HepG2 (cell line): ENCODE results near the gene PRXL2B. TPM values are rescaled to one million over a fixed set of nuclear protein-coding genes. Genes with fewer than 3 reads are reported as not detected.
"Not testable (repeated sequence)": the region's sequence is repeated elsewhere in the genome, so short reads cannot be mapped to it uniquely, and the experiment has no call there.

ENCODE experiments used
- ATAC-seq: fragments of 200-7000 bp; cut with Tn5 transposase; 3 replicates; pipeline ENCODE4 v1.9.1; 2020; ENCODE audit warnings: mild to moderate bottlenecking, moderate library complexity
- BruUV-seq: library from RNA; stranded (reverse); fragments of 400-500 nt; replicated peaks from 2 replicates; lab custom pipeline; 2021; lab: Mats Ljungman, UMichigan
- CTCF ChIA-PET: fragments of 300-600 bp; formaldehyde crosslinking; extraction: SDS; loops from one replicate; lab custom pipeline; 2021; ENCODE audit warnings: low total read pairs, inconsistent platforms, low intra/inter-chr PET ratio; lab: Yijun Ruan, JAX
- POLR2A ChIA-PET: fragments of 350-600 bp; sonication (Branson Sonifier 250); formaldehyde crosslinking; loops from one replicate; lab custom pipeline; 2020; ENCODE audit warnings: antibody characterized with exemption, inconsistent platforms; lab: Yijun Ruan, JAX
- DNase-seq: peaks from one replicate; pipeline ENCODE4 v3.0.0-alpha.2; 2015; ENCODE audit warnings: low spot score
- FAIRE-seq: peaks from 3 replicates; lab custom pipeline; 2011; peaks lifted over from hg19 to GRCh38; lab: Jason Lieb, UNC
- H2AFZ ChIP-seq: one replicate; pipeline ENCODE4 v1.6.1; 2011; ENCODE audit warnings: low read length, inconsistent platforms
- H3K27ac ChIP-seq: fragments of 300-600 bp; 3 replicates; pipeline ENCODE4 v1.8.0; 2011; ENCODE audit warnings: mixed run types, mild to moderate bottlenecking, mixed read lengths, low read length, inconsistent platforms; ENCODE audit not compliant: insufficient read depth; ENCODE audit errors: extremely low read length
- H3K27me3 ChIP-seq, 2 experiments: fragments of 200-600 bp in 1 of 2; 2 replicates in 1 of 2; 3 replicates in 1 of 2; pipeline versions ENCODE4 v1.6.0 to v1.8.0; 2011; ENCODE audit warnings: low read length in 2 of 2, mild to moderate bottlenecking in 2 of 2, moderate library complexity in 2 of 2, inconsistent platforms in 1 of 2; ENCODE audit not compliant: insufficient read depth in 2 of 2, control insufficient read depth in 1 of 2
- H3K36me3 ChIP-seq, 2 experiments: fragments of 200-600 bp in 1 of 2; replicated peaks in 1 of 2; 2 replicates in 1 of 2; 3 replicates in 1 of 2; pipeline versions ENCODE4 v1.5.1 to v1.8.0; 2011; ENCODE audit warnings: low read length in 2 of 2, inconsistent platforms in 1 of 2; ENCODE audit not compliant: insufficient read depth in 2 of 2, control insufficient read depth in 1 of 2
- H3K4me1 ChIP-seq: 2 replicates; pipeline ENCODE4 v1.5.1; 2012; ENCODE audit warnings: low read length, inconsistent platforms; ENCODE audit not compliant: insufficient read depth
- H3K4me2 ChIP-seq: 2 replicates; pipeline ENCODE4 v1.6.0; 2011; ENCODE audit warnings: low read depth, low read length, inconsistent platforms
- H3K4me3 ChIP-seq, 3 experiments: fragments of 200-600 bp in 1 of 3; sonication (generic), shearing (Covaris generic) in 1 of 3; replicated peaks in 1 of 3; 2 replicates each; pipeline ENCODE4 v1.5.1; 2011 to 2016; ENCODE audit warnings: low read length in 3 of 3, inconsistent platforms in 2 of 3, low read depth in 2 of 3, mild to moderate bottlenecking in 2 of 3, control low read depth in 1 of 3, mixed read lengths in 1 of 3; ENCODE audit not compliant: insufficient read depth in 1 of 3
- H3K79me2 ChIP-seq: one replicate; pipeline ENCODE4 v1.6.1; 2011; ENCODE audit warnings: low read length, inconsistent platforms; ENCODE audit not compliant: insufficient read depth
- H3K9ac ChIP-seq: 2 replicates; pipeline ENCODE4 v1.6.0; 2011; ENCODE audit warnings: mild to moderate bottlenecking, low read depth, low read length, inconsistent platforms; ENCODE audit not compliant: insufficient read depth
- H3K9me3 ChIP-seq: 2 replicates; pipeline ENCODE4 v1.5.1; 2012; ENCODE audit warnings: mild to moderate bottlenecking, low read length
- H4K20me1 ChIP-seq: 2 replicates; pipeline ENCODE4 v1.6.0; 2011; ENCODE audit warnings: inconsistent platforms, mild to moderate bottlenecking, low read length, moderate library complexity; ENCODE audit not compliant: insufficient read depth
- MATR3 ChIP-seq: sonication (generic); formaldehyde crosslinking; IDR thresholded peaks from 2 replicates; pipeline ENCODE4 v1.4.0; 2020; ENCODE audit warnings: missing genetic modification reagents
- MTF2 ChIP-seq: sonication (generic); formaldehyde crosslinking; IDR thresholded peaks from 2 replicates; pipeline ENCODE4 v1.5.0; 2020; ENCODE audit warnings: missing genetic modification reagents, borderline replicate concordance
- RFX1 ChIP-seq: fragments of 450-650 bp; IDR thresholded peaks from 2 replicates; pipeline ENCODE4 v1.6.1; 2017
- SAFB2 ChIP-seq: sonication (generic); formaldehyde crosslinking; IDR thresholded peaks from 2 replicates; pipeline ENCODE4 v1.5.1; 2020; ENCODE audit warnings: missing genetic modification reagents, low read depth, mild to moderate bottlenecking, borderline replicate concordance
- SSRP1 ChIP-seq: IDR thresholded peaks from 2 replicates; pipeline ENCODE4 v1.6.1; 2016; ENCODE audit warnings: control low read depth
- TBX2 ChIP-seq: sonication (generic); formaldehyde crosslinking; IDR thresholded peaks from 2 replicates; pipeline ENCODE4 v1.5.0; 2020; ENCODE audit warnings: missing genetic modification reagents, mild to moderate bottlenecking, borderline replicate concordance
- ZFP37 ChIP-seq: sonication (generic); formaldehyde crosslinking; IDR thresholded peaks from 2 replicates; pipeline ENCODE4 v1.4.0; 2020; ENCODE audit warnings: missing genetic modification reagents, borderline replicate concordance
- ZNF44 ChIP-seq: sonication (generic); formaldehyde crosslinking; IDR thresholded peaks from 2 replicates; pipeline ENCODE4 v1.5.1; 2020; ENCODE audit warnings: mild to moderate bottlenecking, missing genetic modification reagents
- ZNF629 ChIP-seq: sonication (generic); formaldehyde crosslinking; conservative IDR thresholded peaks from 2 replicates; pipeline ENCODE4 v1.5.0; 2020; ENCODE audit warnings: missing genetic modification reagents
- WGBS: methylation state at CpG from one replicate; pipeline ENCODE4 v1.1.6; 2017; ENCODE audit warnings: low lambda C conversion rate; 5-methylcytosine and 5-hydroxymethylcytosine counted together
- in situ Hi-C: cut with HindIII; loops from 2 replicates; pipeline ENCODE4 v1.10.0; 2017; ENCODE audit warnings: low pct_unique_long_range_greater_than_20kb; ENCODE audit not compliant: extremely low pct_ligation_motif_present
- intact Hi-C: fragments of 100-400 bp; cut with micrococcal nuclease; formaldehyde crosslinking; loops from one replicate; pipeline ENCODE4 v1.10.0; 2022; ENCODE audit not compliant: unreplicated experiment
- polyA plus RNA-seq, 8 experiments: library from polyadenylated mRNA; depleted of rRNA in 3 of 8; stranded (reverse) in 7 of 8; unstranded in 1 of 8; fragments of >200 nt; fragmentation: Illumina TruSeq in 4 of 8; extraction: Trizol in 4 of 8; gene quantifications; 2 replicates each; pipeline versions ENCODE4 v1.2.1 to v1.2.3, GENCODE V29; 2011 to 2016; ENCODE audit warnings: low read depth in 4 of 8, missing spikeins in 1 of 8, mixed read lengths in 1 of 8; ENCODE audit not compliant: insufficient read depth in 1 of 8
- total RNA-seq, 5 experiments: library from RNA; depleted of rRNA; stranded (reverse); fragments of >200 nt; fragmentation: Illumina TruSeq; extraction: Trizol; gene quantifications; 2 replicates each; pipeline ENCODE4 v1.2.3, GENCODE V29; 2016; ENCODE audit warnings: low read depth in 1 of 5
- TF ChIP-seq, protein P1 (sequence below): sonication (generic); formaldehyde crosslinking; IDR thresholded peaks from 2 replicates; pipeline ENCODE4 v1.5.1; 2020; ENCODE audit warnings: mild to moderate bottlenecking, missing genetic modification reagents, moderate library complexity
- TF ChIP-seq, protein P2 (sequence below): fragments of 450-650 bp; IDR thresholded peaks from 2 replicates; pipeline ENCODE4 v1.6.1; 2017

PRXL2B gene
- total and polyA plus RNA-seq, 2 of the 13 experiments (the other 11 are each of a cell fraction or from before 2014, with no cell fraction given), result 16.8 to 22.1 TPM

DNA sequence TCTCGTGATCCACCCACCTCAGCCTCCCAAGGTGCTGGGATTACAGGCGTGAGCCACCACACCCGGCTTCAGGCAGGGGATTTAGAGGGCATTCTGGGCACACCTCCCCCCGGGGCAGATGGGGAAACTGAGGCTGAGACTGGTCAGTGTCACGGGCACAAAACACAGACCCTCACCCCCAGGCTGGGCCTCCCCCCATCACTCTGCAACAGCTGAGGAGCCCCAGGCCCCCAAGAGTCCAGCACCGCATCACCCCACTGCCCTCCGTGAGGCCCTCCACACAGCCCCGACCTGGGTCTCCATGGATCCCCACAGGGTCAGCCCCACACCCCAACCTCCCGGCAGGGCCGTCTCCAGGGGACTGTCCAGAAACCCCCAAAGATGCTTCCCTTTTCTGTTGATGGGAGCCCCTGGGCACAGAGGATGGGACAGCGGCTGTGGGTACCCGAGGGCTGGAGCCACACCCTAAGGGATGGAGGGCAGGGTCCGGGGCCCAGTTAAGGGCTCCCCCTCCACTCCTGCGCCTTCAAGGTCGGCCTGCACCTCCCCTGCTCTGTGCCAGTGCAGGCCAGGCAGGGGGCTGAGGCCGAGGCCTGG is 19.4 kb upstream of the PRXL2B start:
- intact Hi-C loops (no loop called here), in situ Hi-C loops (no loop called here)
- ATAC-seq (no peak), DNase-seq (no peak), FAIRE-seq (no peak)
- BruUV-seq, result no TSS peak
- CTCF ChIA-PET, result no interaction called here
- H3K36me3 ChIP-seq, result no peaks in the 10 kb centered on the region
- H3K79me2 ChIP-seq, result no peaks in the 10 kb centered on the region
- 34% methylated on average over 3 of the region's 16 CpGs for WGBS
- H3K27ac ChIP-seq, result no peak overlapping the region
- H3K4me1 ChIP-seq, result peaks cover 39% of the 10 kb centered on the region
- no peak overlapping the region for H2AFZ ChIP-seq
- no peak overlapping the region for H3K9ac ChIP-seq
- POLR2A ChIA-PET, result no interaction called here
- H3K9me3 ChIP-seq, result no peaks in the 10 kb centered on the region
- H3K4me3 ChIP-seq, result no peak overlapping the region
- no peak overlapping the region for H3K4me2 ChIP-seq
- no peaks in the 10 kb centered on the region for H4K20me1 ChIP-seq
- H3K27me3 ChIP-seq, result peaks cover 5 to 34% of the 10 kb centered on the region in 2 experiments; a peak in 4 of 5 replicates
- TF ChIP-seq SAFB2, result no peak
- TF ChIP-seq MATR3, result no peak
- TF ChIP-seq TBX2 (CRISPR knock-in tag), result no peak
- TF ChIP-seq, protein P1, sequence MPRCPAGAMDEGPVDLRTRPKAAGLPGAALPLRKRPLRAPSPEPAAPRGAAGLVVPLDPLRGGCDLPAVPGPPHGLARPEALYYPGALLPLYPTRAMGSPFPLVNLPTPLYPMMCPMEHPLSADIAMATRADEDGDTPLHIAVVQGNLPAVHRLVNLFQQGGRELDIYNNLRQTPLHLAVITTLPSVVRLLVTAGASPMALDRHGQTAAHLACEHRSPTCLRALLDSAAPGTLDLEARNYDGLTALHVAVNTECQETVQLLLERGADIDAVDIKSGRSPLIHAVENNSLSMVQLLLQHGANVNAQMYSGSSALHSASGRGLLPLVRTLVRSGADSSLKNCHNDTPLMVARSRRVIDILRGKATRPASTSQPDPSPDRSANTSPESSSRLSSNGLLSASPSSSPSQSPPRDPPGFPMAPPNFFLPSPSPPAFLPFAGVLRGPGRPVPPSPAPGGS, result no peak
- TF ChIP-seq RFX1, result no peak
- no peak for TF ChIP-seq ZNF44
- TF ChIP-seq, protein P2, sequence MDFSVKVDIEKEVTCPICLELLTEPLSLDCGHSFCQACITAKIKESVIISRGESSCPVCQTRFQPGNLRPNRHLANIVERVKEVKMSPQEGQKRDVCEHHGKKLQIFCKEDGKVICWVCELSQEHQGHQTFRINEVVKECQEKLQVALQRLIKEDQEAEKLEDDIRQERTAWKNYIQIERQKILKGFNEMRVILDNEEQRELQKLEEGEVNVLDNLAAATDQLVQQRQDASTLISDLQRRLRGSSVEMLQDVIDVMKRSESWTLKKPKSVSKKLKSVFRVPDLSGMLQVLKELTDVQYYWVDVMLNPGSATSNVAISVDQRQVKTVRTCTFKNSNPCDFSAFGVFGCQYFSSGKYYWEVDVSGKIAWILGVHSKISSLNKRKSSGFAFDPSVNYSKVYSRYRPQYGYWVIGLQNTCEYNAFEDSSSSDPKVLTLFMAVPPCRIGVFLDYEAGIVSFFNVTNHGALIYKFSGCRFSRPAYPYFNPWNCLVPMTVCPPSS, result no peak
- TF ChIP-seq MTF2 (CRISPR knock-in tag), result no peak
- TF ChIP-seq ZNF629 (CRISPR knock-in tag), result no peak
- no peak for TF ChIP-seq SSRP1 (CRISPR knock-in tag)
- no peak for TF ChIP-seq ZFP37 (CRISPR knock-in tag)

DNA sequence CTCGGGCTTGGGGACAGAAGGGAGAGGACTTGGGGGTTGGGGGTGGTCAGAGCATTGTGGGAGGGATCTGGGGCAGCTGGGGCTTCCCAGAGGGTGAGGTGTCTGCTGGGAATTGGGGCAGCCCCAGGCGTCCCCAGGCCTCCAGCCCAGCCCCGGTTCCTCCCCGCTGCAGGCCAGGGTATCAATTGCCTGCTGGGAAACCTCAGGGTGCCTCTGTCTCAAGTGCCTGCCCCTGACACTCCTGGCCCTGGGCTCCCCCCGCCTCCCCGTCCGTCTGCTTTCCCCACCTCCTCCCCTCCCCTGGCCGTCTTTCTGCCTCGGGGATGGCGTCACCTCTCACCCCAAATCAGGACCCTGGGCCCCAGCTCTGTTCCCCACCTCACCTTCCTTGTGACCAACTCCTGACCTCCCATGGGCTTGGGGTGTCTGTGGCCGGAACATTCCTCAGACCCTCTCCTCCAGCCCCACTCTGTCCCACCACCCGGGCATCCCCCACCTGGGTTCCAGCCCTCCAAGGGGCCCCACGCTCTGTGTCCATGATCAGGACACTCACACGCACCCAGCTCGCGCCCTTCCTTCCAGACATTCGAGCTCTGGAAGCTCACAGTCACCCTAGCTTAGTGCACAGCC is 18.3 kb upstream of the PRXL2B start:
- H3K4me3 ChIP-seq, H4K20me1 ChIP-seq, H3K9ac ChIP-seq, CTCF ChIA-PET, H2AFZ ChIP-seq, intact Hi-C loops, H3K9me3 ChIP-seq, BruUV-seq, H3K36me3 ChIP-seq, H3K27ac ChIP-seq, FAIRE-seq, POLR2A ChIA-PET, DNase-seq, in situ Hi-C loops, H3K79me2 ChIP-seq, H3K4me2 ChIP-seq: not testable (repeated sequence)
- ATAC-seq, result peak; percentile 18
- WGBS, result 8% methylated on average over 6 of the region's 17 CpGs
- H3K4me1 ChIP-seq, result peaks cover 40% of the 10 kb centered on the region
- peaks cover 5 to 39% of the 10 kb centered on the region in 2 experiments; a peak in 4 of 5 replicates for H3K27me3 ChIP-seq
